Testis (tissue), 2 donors: ENCODE data around the gene FBXO34.

Source experiments
- CTCF ChIP-seq, 3 experiments: fragments of 450-650 bp in 2 of 3; fragments of 200-600 bp in 1 of 3; sonication (generic) in 1 of 3; IDR thresholded peaks; one replicate each; pipeline ENCODE4 v1.5.1; 2016 to 2019; ENCODE audit warnings: antibody characterized with exemption in 3 of 3, mild to moderate bottlenecking in 2 of 3, moderate library complexity in 1 of 3
- POLR2A ChIP-seq: fragments of 450-650 bp; IDR thresholded peaks from one replicate; pipeline ENCODE4 v1.6.1; 2017; ENCODE audit warnings: antibody characterized with exemption, mild to moderate bottlenecking, moderate library complexity

- TF ChIP-seq CTCF (IDR thresholded peaks at IDR 0.05) = no peak
- no peak for TF ChIP-seq POLR2A
Measured at GRCh38 chr14:55274751-55275150, 3.5 kb downstream of the FBXO34 start.
